ENCODE data around the gene ARHGAP6. TPM values are rescaled to one million over a fixed set of nuclear protein-coding genes. Genes with fewer than 3 reads are reported as not detected.

Gene ARHGAP6
- total and polyA plus RNA-seq, 2 of the 4 experiments (the other 2 are of a cell fraction), result 1.4 to 1.8 TPM

GRCh38 chrX:11461201-11462001 lies 204.3 kb downstream of the ARHGAP6 start:
- Histone ChIP-seq H3K4ac (ENCODE audit: low read depth, low read length) (peak overlapping the region; percentile 65), H3K9me1 (ENCODE audit: insufficient read depth, low read length) (peaks cover 12% of the 10 kb centered on the region; the same call in 1 of the 2 replicates), H4K8ac (ENCODE audit: low read depth in 2 of 2, low read length in 2 of 2) (no peak overlapping the region), H4K20me1 (ENCODE audit: insufficient read depth, low read length) (no peaks in the 10 kb centered on the region), H3K9ac (ENCODE audit: low read depth, low read length) (no peak overlapping the region), H3K36me3 (ENCODE audit: control insufficient read depth, insufficient read depth, low read length) (no peaks in the 10 kb centered on the region), H2BK5ac (ENCODE audit: low read depth, low read length, poor library complexity, severe bottlenecking) (peak overlapping the region; percentile 63), H2AFZ (replicated peaks; ENCODE audit: low read length, poor library complexity) (peak overlapping the region; percentile 28), H3K4me3 (ENCODE audit: insufficient read depth, low read depth, low read length) (no peak overlapping the region), H3K27ac (ENCODE audit: insufficient read depth, low read length) (peak overlapping the region; percentile 88), H3K14ac (replicated peaks; ENCODE audit: low read depth, low read length) (no peak overlapping the region; the same call in 1 of the 2 replicates), H3K9me3 (ENCODE audit: control insufficient read depth, insufficient read depth, low read length) (no peaks in the 10 kb centered on the region), H3K23ac (ENCODE audit: low read depth, low read length) (no peak overlapping the region; the same call in 1 of the 2 replicates), H2BK15ac (ENCODE audit: low read depth, low read length) (peak overlapping the region; percentile 22; the same call in 1 of the 3 replicates), H2BK120ac (ENCODE audit: low read depth, low read length) (peak overlapping the region; percentile 54), H4K91ac (ENCODE audit: insufficient read depth, low read depth, low read length) (peak overlapping the region; percentile 26; the same call in 1 of the 2 replicates), H3K56ac (ENCODE audit: extremely low read depth, insufficient read depth, low read length) (no peak overlapping the region), H3K27me3 (ENCODE audit: control insufficient read depth, insufficient read depth, low read length) (no peaks in the 10 kb centered on the region), H2AK9ac (replicated peaks; ENCODE audit: low read depth, low read length, poor library complexity) (no peak overlapping the region), H3K4me1 (ENCODE audit: control insufficient read depth, insufficient read depth, low read length) (peaks cover 4% of the 10 kb centered on the region), H4K5ac (ENCODE audit: low read depth, low read length) (no peak overlapping the region), H3K4me2 (ENCODE audit: low read depth, low read length) (peak overlapping the region; percentile 27; the same call in 1 of the 2 replicates), H2BK20ac (ENCODE audit: low read depth, low read length) (peak overlapping the region; percentile 58), H3K79me1 (ENCODE audit: low read depth in 1 of 2, low read length in 2 of 2) (no peaks in the 10 kb centered on the region), H2AK5ac (ENCODE audit: low read depth, low read length) (0 out of 2 replicates have a peak overlapping the region, but pooled peaks have one; percentile 3), H3K18ac (ENCODE audit: low read depth, low read length) (peak overlapping the region; percentile 50; the same call in 1 of the 2 replicates)
- in situ Hi-C loops (cut with MboI; ENCODE audit: low sequenced_read_pairs) (no loop called here), dilution Hi-C loops (cut with HindIII; ENCODE audit: low sequenced_read_pairs, unreplicated experiment) (no loop called here), intact Hi-C loops (cut with micrococcal nuclease) (loop anchor here (2.0 to 5.0 kb wide), 2 partner anchors 56 to 69 kb away; no protein-coding TSS in a partner anchor)
- DNase-seq, result peak; percentile 78
- no TSS peak for BruUV-seq (replicated peaks)
- ChIA-PET CTCF (no interaction called here), POLR2A (ENCODE audit: unreplicated experiment) (no interaction called here)
- TF ChIP-seq RCOR1 (IDR thresholded peaks at IDR 0.05; ENCODE audit: insufficient replicate concordance, low read length), result peak; percentile 62
- TF ChIP-seq MAZ (IDR thresholded peaks at IDR 0.05; ENCODE audit: borderline replicate concordance, low read depth, low read length), result no peak
- TF ChIP-seq CEBPB (IDR thresholded peaks at IDR 0.05; ENCODE audit: low read depth, low read length), result 0 out of 2 replicates have a peak, but pooled peaks have one; percentile 10
- peak; percentile 3; the same call in 1 of the 2 replicates for TF ChIP-seq RAD21 (IDR thresholded peaks at IDR 0.05; ENCODE audit: low read length)
- no peak for TF ChIP-seq CHD1 (IDR thresholded peaks at IDR 0.05; ENCODE audit: low read depth, low read length)
- TF ChIP-seq RFX5 (IDR thresholded peaks at IDR 0.05; ENCODE audit: low read depth, low read length), result no peak
- no peak for TF ChIP-seq CTCF (conservative IDR thresholded peaks at IDR 0.05; ENCODE audit: low read depth, low read length)
- no peak for TF ChIP-seq FOS (IDR thresholded peaks at IDR 0.05; ENCODE audit: low read depth, low read length)
- TF ChIP-seq BHLHE40 (IDR thresholded peaks at IDR 0.05; ENCODE audit: low read depth, low read length), result no peak
- no peak for TF ChIP-seq ELK1 (IDR thresholded peaks at IDR 0.05; ENCODE audit: borderline replicate concordance, low read depth, low read length)
- no peak for TF ChIP-seq NFE2L2 (IDR thresholded peaks at IDR 0.05; ENCODE audit: low read depth, low read length)
- no peak for TF ChIP-seq POLR2A (IDR thresholded peaks at IDR 0.05; ENCODE audit: low read depth, low read length)
- ATAC-seq (ENCODE audit: low read depth), result peak; percentile 88
- WGBS, 2 experiments (ENCODE audit: extremely low coverage in 2 of 2, insufficient read length in 1 of 2), result no CpG with 5 or more reads among the region's 5 CpGs
